A673 (cell line): ENCODE data around the gene TGFBR1.

Experiments used
- CTCF ChIP-seq: fragments of 300-800, 200-600 bp; sonication (generic); conservative IDR thresholded peaks from 2 replicates; pipeline ENCODE4 v1.5.1; 2017; ENCODE audit warnings: low read depth, mild to moderate bottlenecking, antibody characterized with exemption, low read length, moderate library complexity, mixed read lengths
- EZH2 ChIP-seq: fragments of 200-600 bp; sonication (generic); IDR thresholded peaks from 2 replicates; pipeline ENCODE4 v1.6.1; 2017; ENCODE audit warnings: borderline replicate concordance, low read depth, mild to moderate bottlenecking, mixed read lengths, antibody characterized with exemption, low read length; ENCODE audit not compliant: poor library complexity, severe bottlenecking

DNA sequence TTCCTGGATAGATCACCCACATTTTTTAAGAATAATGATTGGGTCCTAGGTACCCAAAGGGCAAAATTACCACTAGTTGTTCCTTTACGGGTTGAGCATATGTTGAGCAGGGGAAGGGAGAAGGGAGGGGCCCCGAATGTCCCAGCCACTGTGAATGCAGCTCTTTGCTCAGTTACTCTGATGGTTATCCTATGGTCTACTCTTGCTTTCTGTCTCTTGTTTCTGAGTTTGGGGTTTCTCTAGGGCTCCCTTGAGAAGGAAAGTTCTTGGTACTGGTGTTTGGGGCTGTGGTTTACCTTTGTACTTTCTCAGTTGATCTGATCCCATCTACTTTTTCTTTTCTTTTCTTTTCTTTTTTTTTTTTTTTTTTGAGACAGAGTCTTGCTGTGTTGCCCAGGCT lies 61.2 kb downstream of the TGFBR1 start:
- TF ChIP-seq CTCF (no peak), EZH2 (no peak)
